Anterior cingulate cortex (tissue), 58 donors: Measurements from ENCODE around the gene GSG1.
A peak's percentile ranks its signal among the peaks of the same experiment; 100 is the strongest.

Source experiments
- DNase-seq, 58 donors: peaks; one replicate each; lab custom pipeline; 2025; lab: John Stamatoyannopoulos, UW

The GSG1 gene

DNA sequence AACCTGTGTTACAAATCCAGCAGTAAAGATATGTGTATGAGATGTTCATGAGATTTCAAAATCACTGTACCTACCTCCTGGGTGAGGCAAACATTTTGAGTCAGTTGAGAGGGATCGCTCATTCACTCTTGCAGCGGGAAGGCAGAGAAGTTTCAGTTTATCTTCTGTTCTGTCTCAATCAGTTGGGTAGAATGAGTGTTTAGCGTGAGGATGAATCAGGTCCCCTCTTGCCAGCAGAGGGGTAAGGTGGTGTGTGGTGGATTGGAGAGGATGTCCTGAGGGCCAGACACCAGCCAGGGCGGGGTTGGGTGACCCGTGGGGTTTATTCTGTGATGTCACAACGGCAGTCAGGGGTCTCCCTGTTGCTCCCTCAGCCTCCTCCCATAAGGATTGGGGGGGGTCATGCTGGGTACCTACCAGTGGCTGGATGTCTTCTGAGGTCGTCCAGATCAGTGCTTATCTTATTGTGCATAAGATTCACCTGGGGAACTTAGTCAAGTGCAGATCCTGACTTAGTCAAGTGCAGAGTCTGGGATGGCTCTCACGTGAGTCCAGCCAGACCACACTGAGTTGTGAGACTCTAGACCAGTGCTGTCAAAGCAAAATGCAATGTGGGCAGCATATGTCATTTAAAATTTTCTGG is at the start of gene GSG1:
TSS of gene GSG1 (minus strand) at position 277 of the 643 bp plus-strand sequence. CDS start at position 122, 155 bp downstream.
- no peak for DNase-seq

DNA sequence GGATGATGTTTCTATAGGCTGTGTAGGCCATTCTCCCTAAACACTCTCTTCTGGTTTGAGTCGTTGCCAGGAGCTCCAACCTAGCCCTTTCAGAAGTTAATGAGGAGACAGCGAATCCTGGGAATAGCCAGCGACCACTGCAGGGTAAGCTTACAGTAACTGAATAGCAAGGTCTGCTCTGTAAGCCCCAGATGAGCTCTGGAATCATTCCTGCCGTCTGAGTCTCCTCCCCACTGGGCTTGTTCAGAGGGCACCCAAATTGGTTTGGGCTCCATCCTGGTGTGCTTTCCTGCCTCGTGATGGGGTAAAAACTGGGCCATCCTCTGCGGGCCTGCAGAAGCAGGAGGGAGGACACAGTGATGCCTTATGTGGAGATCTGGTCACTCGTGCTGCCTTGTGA is 49.7 kb upstream of the GSG1 start:
- DNase-seq: no peak

DNA sequence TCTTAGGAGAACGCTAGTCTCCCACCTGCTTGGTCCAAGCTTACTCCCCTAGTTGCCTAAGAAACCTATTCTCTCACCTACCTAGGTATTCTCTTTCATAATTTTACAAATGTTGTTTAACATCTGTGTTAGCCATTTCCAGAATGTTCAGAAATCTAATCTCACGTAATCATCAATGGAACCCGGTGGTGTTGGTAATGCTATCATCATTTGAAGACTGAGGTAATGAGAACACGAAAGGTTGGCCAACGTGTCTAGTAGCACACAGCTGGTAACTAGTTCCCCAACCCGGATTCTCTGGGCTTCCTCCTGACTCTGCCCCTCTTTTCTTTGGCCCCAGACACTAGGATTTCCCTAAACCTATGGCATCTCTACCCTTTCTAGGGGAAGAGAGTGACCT is 49.3 kb upstream of the GSG1 start:
- no peak for DNase-seq

DNA sequence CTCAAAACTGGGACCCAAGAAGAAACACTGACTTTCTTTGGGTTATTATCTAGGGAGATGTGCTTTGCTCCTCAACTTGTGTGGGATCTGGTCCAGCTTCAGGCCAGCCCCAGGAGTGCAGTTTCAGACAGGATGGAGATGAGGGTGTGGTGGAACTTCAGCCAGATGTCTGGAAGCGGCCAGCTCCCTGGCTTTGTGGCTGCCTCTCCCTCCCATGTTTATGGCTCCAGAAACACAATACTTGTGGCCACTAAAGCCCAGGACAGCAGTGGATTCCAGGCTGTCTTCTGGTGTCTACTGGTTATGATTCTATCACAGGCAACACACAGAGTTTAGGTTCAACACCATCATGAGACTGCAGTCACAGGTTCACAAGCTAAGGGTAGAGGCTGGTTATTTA is 48.8 kb upstream of the GSG1 start:
- DNase-seq: no peak

DNA sequence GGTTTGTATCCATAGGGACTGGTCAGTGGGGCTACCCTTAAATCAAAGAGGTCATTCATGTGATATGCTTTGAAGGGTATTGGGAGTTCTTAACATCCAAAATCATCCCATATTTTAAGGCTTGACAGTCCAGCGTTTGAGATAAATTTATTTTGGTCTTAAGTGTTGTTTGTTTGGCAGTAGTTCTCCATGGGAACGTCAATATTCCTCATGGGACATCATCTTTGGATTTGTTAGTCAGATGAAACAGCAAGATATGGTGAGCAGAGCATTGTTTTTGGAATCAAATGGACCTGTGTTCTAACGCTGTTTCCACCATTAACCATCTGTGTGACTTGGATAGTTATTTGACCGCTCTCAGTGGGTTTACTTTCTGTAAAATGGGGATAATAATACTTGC is 45.9 kb upstream of the GSG1 start:
- no peak for DNase-seq

DNA sequence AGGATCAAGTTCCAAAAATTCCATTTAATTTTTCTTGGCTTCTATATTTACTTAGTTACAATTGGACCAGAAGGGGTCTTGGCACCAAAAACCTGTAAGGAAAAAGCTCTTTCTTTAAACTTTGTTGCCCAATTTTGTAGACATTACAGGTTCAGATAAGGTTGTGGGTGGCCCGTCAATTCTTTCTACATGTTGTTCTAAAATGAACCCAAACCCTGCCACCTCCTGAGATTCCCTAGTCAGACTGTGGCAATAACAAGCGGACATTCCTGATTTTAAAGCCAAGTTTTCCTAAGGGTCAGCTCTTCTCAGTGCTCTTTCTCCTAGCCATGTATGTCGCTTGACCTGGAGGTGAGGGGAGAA is 45.0 kb upstream of the GSG1 start:
- DNase-seq: no peak

DNA sequence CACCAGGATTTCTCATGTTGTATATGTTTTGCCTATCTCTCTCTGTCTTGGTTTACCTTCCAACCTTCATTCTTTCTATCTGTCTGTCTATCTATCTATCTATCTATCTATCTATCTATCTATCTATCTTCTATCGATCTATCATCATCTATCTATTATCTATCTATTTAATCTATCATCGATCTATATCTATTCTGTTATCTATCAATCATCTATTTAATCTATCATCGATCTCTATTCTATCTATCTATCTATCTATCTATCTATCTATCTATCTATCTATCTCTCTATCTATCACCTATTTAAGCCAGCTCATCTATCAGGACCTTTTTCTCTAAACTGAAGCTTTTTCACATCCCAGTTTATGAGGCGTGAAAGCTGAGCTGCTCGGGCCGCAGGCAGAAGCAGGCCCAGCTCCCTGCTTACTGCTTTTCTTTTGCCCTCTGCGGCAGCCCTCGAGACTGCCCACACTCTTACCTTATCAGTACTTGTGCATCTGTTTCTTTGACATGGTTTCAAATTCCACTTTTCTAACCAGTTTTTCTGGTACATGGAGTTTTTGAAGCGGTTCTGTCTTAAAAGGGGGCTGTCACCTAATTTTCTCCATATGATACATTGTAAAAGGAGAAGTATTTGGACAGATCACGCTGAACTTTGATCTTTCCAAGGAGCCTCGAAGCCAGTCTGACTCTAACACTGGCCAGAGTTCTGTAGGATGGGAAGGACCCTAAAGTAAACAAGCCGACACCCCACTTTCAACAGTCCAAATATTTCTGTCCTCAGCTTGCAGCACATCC is 44.4 kb upstream of the GSG1 start:
- DNase-seq: no peak

DNA sequence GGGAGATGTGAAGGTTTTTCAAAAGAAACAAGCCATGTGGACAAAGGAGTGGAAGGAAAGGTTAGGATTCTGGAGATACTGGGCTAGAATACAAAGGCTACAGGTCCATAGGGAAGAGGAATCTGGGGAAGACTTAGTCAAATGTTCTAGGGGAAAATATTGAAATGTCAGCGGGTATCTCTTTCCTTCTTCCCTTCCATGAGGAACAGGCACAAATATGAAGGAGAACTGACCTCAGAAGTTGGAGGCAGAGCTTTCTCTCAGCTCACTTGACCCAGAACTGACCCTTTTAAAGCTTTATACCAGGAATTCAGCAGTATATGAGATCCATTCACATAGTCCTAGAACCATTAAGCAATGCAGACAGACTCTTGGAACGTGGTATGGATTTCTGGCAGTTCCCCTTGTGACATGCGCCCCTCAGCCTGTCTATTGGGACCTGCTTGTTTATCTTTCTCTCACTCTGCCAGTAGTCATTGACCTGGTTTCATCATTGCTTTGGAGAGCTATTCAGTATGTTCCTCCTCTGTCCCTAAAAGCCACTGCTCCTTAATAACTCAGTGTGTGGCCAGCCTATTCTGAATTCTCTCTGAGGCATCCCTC is 43.0 kb upstream of the GSG1 start:
- no peak for DNase-seq

DNA sequence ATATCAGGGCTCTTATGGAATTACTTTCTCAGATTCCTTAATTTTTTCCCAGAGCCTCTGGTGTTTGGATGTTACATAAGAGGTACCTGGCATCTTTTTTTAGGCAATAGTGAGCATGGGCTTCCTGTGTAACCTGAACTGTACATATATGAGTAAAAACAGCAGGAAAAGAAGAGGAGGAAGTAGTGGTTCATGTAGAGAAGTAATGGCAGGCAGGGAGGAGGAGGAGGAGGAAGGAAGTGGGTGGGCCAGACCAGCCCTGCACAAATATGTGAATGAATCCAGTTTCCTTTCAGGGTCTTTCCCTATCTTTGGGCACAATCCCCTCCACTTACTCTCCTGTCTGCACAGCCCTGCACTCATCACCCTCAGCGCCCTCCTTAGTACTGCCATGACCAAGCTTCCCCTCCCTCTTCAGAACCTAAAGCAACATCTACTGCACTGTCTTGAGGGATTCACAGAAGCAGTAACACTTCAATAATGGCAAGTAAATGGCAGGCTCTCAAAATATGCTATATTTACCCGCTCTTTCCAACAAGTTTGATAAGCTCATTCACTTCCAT is 40.9 kb upstream of the GSG1 start:
- no peak for DNase-seq

DNA sequence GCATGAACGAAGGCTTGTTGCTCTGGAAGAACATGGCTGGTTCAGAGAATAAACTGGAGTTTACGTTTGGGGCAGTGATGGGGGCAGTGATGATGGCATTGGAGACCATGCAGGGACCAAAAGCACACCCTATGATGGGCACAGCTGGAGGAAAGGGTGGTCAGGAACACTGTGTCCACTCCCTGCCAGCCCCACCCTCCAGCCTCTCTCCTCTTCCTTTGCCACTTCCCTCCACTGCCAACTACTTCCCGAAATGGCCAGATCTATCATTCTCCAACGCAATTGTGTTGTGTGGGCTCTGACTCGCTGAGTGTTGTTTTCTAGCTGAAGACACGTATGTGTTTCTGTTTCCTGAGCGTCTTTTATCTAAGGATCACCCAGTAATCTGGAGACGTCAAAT is 39.3 kb upstream of the GSG1 start:
- no peak for DNase-seq

DNA sequence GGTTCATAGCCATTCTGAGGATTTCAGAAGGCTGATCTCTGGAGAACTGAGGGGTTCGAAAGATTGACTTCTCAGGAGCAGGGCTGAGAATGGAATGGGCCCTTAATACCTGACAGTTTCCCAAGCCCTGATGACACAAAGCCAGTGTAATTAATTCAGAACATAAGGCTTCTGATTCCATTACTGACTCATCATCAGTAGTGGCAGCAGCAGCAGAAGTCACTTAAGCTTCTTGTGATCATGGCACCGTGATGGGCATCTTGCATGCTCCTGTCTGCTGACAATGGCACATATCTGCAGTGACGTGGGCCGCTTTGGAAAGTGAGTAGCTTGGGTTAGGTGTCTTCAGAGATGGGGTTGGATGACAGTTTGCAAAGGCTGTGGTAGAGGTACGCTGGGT is 38.2 kb upstream of the GSG1 start:
- no peak for DNase-seq

DNA sequence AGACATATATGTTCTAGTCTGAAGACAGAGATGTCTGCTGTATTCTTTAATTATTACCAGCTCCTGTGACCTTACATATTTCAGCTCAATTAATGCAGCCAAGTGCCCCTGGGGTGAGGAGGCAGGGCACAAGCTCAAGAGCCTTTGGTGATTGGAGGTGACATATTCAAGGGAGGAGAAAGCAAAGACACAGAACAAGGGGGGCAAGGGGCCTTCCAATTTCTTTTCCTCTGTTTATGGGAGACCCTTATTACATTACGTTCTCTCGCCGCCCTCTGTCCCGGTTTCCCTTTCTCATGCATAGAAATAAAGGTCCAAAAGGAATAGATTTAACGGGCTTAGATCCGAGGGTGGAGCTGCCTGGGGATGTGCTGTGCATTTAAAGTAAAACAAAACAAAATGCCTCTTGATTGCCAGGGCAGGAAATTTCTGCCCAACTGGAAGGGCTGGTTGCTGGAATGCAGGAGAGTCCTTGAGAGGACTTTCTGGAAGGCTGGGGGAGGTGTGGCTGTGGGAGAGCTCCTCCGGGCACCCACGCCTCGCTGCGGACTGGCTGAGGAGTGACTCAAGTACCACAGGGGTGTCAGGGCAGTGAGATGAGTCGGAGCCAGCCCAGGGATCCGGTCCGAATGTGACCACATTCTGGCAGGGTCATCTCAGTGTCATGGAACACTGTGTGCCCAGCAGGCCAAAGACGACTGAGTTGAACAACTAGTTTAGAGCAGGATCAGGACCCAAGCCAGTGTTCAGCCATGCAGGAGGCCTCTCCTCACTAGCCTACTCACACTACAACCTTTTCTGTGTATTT is 32.1 kb upstream of the GSG1 start:
- DNase-seq: peak in 50 of 58 donors; percentile 4 to 75 (median 28)

DNA sequence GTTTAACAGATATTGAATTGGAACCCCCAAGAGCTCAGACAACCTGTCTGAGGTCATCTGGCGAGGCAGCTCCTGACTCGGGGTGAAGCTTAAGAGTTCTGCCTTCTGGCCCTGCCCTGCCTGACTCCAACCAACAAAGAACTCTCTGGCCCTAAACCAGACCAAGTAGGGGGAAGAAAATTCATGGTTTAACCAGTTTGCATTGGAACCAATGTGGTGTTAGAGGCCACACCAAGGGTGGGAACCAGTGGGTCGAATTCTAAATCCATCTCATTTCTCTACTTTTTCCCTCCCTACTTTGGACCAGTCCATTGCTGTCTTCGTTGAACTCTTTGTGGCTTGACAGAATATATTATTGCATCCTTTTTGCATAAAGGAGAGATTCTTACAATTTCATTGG is 30.4 kb upstream of the GSG1 start:
- no peak for DNase-seq

DNA sequence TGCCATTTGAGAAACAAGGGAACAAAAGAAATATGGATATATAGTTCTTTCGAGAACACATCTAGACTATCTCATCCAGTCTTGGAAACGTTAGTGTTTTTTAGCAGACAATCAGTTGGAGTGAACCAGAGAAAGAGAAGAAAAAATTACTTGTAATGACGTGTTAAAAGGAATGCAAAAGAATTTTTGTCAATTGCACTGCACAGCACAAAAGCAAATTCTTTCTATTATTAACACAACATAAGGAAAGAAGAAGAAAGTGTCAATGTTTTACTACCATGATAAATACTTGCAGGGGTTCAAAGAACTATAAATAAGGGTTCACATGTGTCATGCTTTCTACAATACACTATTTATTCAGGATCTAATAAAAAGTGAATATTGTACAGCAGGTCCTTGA is 27.5 kb upstream of the GSG1 start:
- DNase-seq: no peak

DNA sequence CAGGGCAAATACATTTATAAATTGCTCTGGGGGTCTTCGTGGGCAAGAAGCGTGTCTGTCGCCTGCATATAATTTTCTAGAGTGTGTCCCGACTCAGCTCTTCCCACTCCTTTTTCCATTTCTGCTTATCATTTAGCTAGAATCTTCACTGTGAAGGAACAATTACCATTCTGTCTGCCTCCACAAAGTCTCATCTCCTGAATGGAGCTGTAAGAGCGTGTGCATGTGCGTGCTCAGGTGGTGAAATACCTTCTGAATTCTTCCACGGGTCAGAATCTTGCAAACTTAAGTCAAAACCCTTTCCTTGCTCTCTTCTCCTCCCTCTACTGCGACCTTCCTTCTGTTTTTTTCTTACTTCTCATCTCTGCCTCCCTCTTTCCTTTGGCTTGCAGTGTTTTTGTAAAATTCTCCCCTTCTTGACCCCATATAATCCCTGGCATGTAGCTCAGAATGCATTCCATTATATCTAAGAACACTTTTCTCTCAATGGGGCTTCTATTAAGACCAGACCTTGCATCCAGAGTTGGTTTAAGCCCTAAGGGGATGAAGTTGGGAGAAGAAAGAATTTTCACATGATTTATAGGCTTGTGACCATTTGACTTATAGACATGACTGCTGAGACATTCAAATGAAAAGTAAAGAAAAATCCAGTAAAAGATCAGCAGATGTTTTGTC is 25.0 kb upstream of the GSG1 start:
- DNase-seq: no peak

DNA sequence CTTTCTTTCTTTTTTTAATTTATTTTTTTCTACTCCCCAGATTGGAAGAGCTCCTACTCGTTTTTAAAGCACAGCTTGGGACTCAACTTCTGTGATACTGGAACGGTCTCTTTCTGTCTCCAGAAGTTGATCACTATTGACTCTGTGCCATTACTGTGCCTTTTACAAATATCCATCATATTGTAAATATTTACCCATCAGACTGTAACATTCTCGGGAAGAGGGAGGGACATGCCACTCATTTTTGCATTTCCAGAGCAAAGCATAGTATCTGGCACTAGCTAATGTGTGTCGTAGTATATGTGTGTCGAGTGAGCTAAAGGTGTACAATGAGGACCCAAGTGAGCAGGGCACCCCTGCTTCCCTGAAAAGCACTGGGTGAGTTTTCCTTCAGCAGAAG is 24.0 kb upstream of the GSG1 start:
- no peak for DNase-seq

DNA sequence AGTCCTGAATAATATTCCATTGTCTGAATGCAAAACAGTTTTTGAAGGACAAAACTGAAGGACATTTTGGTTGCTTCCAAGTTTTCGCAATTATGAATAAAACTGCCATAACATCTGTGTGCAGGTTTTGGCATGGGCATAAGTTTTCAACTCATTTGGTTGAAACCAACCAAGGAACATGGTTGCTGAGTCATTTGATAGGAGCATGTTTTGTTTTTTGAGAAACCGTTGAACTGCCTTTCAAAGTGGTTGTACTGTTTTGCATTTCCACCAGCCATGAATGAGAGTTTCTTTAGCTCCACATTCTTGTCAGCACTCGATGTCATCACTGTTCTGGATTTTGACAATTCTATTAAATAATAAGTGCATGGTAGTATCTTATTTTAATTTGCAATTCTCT is 23.0 kb upstream of the GSG1 start:
- no peak for DNase-seq

DNA sequence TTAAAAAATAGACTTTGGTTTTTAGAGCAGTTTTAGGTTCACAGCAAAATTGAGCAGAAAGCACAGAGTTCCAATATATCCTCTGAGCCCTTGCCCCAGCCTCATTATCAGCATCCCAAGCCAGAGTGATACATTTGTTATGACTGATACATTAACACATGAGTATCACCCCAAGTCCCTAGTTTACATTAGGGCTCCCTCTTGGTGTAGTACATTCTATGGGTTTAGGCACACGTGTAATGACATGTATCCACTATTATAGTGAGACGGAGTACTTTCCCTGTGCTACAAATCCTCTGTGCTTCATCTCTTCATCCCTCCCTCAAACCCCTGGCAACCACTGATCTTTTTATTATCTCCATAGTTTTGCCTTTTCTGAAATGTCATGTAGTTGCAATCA is 22.5 kb upstream of the GSG1 start:
- DNase-seq: no peak

DNA sequence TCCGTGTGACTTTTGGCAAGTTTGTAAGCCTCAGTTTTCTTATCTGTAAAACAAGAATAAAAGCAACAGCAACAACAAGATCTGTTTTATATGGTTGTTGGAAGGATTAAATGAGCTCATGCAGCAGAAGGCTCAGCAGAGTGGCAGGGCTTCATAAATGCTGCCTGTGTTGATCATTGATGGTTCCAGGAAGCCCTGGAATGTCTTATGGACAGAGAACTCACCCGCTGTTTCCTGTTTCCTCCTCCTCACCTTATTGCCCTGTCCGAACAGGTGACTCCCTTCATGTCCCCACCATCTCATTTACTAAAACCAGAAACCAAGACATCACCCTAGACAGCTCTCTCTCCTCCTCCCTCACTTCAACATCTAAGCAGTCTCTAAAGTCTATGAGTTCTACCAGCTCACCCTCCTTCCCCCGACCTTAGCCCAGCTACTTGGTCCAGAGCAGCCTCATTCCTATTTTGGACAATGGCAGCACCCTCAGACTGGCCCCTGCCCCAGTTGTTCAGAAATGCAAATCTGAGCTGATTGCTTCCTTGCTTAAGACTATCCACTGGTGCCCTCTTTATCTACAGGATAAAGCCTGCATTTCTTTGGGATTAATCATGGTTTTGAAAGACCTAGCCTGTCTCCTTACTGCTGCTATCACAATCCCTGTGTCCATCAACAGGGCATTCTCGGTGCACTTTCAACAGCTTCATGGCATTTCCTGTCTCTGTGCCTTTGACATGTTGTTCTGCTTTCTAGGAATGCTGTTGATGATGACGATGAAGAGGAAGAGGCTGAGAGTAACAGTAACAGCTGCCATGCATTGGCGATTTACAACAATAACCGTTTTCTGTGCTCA is 21.4 kb upstream of the GSG1 start:
- no peak for DNase-seq
